HUES64 (cell line): ENCODE measurements around the gene C11orf71.

ENCODE experiments used
- H3K27ac ChIP-seq: 2 replicates; pipeline ENCODE4 v1.7.0; 2013; ENCODE audit warnings: low read depth, low read length, inconsistent platforms
- H3K27me3 ChIP-seq: 2 replicates; pipeline ENCODE4 v1.6.1; 2013; ENCODE audit warnings: mild to moderate bottlenecking, low read length; ENCODE audit not compliant: insufficient read depth
- H3K36me3 ChIP-seq: 2 replicates; pipeline ENCODE4 v1.6.1; 2013; ENCODE audit warnings: mild to moderate bottlenecking, low read length; ENCODE audit not compliant: insufficient read depth
- H3K4me1 ChIP-seq: 2 replicates; pipeline ENCODE4 v1.6.1; 2013; ENCODE audit warnings: mild to moderate bottlenecking, low read length, moderate library complexity; ENCODE audit not compliant: insufficient read depth
- H3K4me3 ChIP-seq: 2 replicates; pipeline ENCODE4 v1.5.1; 2013; ENCODE audit warnings: mild to moderate bottlenecking, low read length, moderate library complexity
- H3K9ac ChIP-seq: 2 replicates; pipeline ENCODE4 v1.6.1; 2013; ENCODE audit warnings: mild to moderate bottlenecking, low read depth, low read length
- H3K9me3 ChIP-seq: 2 replicates; pipeline ENCODE4 v1.6.1; 2013; ENCODE audit warnings: low read depth, low read length; ENCODE audit not compliant: insufficient read depth
- WGBS: fragments of 150-250, 120-280 bp; methylation state at CpG from one replicate; pipeline ENCODE4 v1.1.7; 2013; ENCODE audit warnings: missing lambda C conversion rate; 5-methylcytosine and 5-hydroxymethylcytosine counted together

The C11orf71 gene

GRCh38 chr11:114379394-114380069 lies 20.8 kb downstream of the C11orf71 start:
- H3K27ac ChIP-seq, result no peak overlapping the region
- no peaks in the 10 kb centered on the region for H3K27me3 ChIP-seq
- no peak overlapping the region for H3K4me3 ChIP-seq
- no peaks in the 10 kb centered on the region for H3K9me3 ChIP-seq
- H3K4me1 ChIP-seq, result peaks cover 11% of the 10 kb centered on the region
- 94% methylated on average over 5 of the region's 5 CpGs for WGBS
- H3K9ac ChIP-seq, result no peak overlapping the region
- H3K36me3 ChIP-seq, result no peaks in the 10 kb centered on the region

DNA sequence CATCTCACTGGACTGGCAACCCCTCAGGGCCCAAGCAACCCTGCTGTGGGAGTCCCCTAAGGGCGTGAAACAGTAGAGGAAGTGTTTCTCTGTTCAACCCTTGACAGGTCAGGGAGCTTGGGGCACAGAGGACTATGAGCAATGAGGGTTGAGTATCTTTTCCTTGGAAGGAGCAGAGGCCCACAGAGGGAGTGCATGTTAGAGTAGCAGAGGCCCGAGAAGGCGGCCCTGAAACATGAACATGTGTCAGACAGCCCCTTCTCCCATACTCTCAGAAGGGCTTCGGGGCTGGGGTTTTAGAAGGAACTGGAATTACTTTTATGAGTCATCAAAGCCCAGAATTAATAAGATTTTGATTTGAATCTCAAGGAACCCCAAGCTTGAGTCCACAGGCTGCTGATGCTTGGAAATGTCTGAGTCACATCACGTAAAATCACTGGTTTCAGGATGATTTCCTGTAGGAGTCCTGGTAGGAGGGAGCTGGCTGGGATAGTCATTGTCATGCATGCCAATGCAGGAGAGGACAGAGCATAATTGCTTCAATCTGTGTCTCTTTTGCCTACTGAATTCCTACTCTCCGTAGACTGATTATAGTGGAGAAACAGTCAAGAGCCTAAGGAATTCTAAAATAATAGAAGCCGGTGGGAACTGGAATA lies 22.6 kb downstream of the C11orf71 start:
- H3K27ac ChIP-seq, result no peak overlapping the region
- H3K4me1 ChIP-seq, result peaks cover 11% of the 10 kb centered on the region
- WGBS, result 80% methylated on average over 7 of the region's 7 CpGs
- H3K4me3 ChIP-seq, result no peak overlapping the region
- no peak overlapping the region for H3K9ac ChIP-seq
- H3K9me3 ChIP-seq, result no peaks in the 10 kb centered on the region
- H3K27me3 ChIP-seq, result no peaks in the 10 kb centered on the region
- no peaks in the 10 kb centered on the region for H3K36me3 ChIP-seq

GRCh38 chr11:114375052-114375451 lies 25.3 kb downstream of the C11orf71 start:
- no peak overlapping the region for H3K4me3 ChIP-seq
- H3K9ac ChIP-seq, result no peak overlapping the region
- H3K4me1 ChIP-seq, result peaks cover 11% of the 10 kb centered on the region
- 99% methylated on average over 3 of the region's 3 CpGs for WGBS
- no peak overlapping the region for H3K27ac ChIP-seq
- no peaks in the 10 kb centered on the region for H3K36me3 ChIP-seq
- no peaks in the 10 kb centered on the region for H3K9me3 ChIP-seq
- H3K27me3 ChIP-seq, result no peaks in the 10 kb centered on the region

DNA sequence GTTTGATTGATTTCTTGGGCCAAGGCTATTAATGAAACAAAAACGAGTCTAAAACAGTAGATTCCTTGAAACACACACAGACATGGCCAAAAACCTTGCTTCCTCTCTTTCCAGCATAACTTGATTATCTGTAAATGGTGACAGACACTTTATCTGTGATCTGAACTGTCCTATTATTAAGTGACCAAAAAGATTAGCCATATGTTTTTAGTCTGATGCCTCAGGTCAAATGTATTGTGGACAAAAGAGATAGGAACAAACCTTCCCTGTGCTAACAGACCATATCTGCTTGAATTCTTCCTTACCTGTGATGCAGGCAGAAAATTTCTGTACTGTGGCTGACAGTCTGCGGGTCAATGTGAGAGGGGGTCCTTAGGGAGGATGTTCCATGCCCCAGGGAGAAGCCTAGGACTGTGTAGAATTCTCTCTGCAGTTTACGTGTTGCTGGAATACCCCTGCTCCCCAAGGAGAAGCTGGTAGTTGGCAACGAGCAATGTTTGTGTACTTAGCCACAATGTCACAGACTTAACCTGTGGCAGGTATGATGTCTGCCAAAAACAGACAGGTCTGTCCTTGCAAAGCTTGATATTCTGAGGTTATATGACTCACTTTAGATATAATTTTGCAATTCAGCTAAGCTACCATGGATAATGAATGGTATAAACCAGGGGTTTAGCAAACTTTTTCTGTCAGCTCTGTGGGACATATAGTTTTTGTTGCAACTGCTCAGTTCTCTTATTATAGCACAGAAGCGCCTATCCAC lies 31.2 kb downstream of the C11orf71 start:
- WGBS, result 92% methylated on average over 5 of the region's 5 CpGs

GRCh38 chr11:114367244-114367957 lies 32.9 kb downstream of the C11orf71 start:
- no peak overlapping the region for H3K9ac ChIP-seq
- WGBS, result 90% methylated on average over 9 of the region's 9 CpGs
- H3K36me3 ChIP-seq, result no peaks in the 10 kb centered on the region
- no peak overlapping the region for H3K4me3 ChIP-seq
- H3K27ac ChIP-seq, result no peak overlapping the region
- no peaks in the 10 kb centered on the region for H3K27me3 ChIP-seq
- no peaks in the 10 kb centered on the region for H3K9me3 ChIP-seq
- H3K4me1 ChIP-seq, result no peaks in the 10 kb centered on the region; the same call in 1 of the 2 replicates

More for the DNA sequence above, 31.2 kb downstream of the C11orf71 start:
- Histone ChIP-seq H3K36me3 (no peaks in the 10 kb centered on the region), H3K27ac (no peak overlapping the region), H3K27me3 (no peaks in the 10 kb centered on the region), H3K4me3 (no peak overlapping the region), H3K4me1 (no peaks in the 10 kb centered on the region; the same call in 1 of the 2 replicates), H3K9me3 (no peaks in the 10 kb centered on the region), H3K9ac (no peak overlapping the region)

GRCh38 chr11:114366331-114367243 lies 33.7 kb downstream of the C11orf71 start:
- H3K27me3 ChIP-seq, result no peaks in the 10 kb centered on the region
- no peaks in the 10 kb centered on the region for H3K36me3 ChIP-seq
- no peak overlapping the region for H3K4me3 ChIP-seq
- no peak overlapping the region for H3K27ac ChIP-seq
- 95% methylated on average over 13 of the region's 13 CpGs for WGBS
- H3K9me3 ChIP-seq, result no peaks in the 10 kb centered on the region
- no peak overlapping the region for H3K9ac ChIP-seq
- H3K4me1 ChIP-seq, result no peaks in the 10 kb centered on the region; the same call in 1 of the 2 replicates

DNA sequence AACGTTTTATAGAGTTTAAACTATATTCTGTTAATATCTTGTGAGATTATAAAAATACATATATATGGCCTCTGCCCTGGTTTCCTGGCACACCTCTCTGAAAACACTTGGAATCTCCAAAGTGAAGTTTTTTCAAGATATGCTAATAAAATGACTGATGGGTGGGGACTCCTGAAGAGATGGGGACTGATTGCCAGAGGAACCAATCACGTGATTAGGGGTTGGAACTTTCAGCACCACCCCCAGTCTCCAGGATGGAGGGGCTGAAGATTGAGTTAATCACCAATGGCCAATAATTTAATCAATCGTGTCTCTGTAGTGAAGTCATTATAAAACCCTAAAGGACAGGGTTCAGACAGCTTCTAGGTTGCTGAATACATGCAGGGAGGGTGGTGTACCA lies 37.4 kb downstream of the C11orf71 start:
- WGBS, result 94% methylated on average over 2 of the region's 3 CpGs
- Histone ChIP-seq H3K4me1 (no peaks in the 10 kb centered on the region; the same call in 1 of the 2 replicates), H3K9me3 (no peaks in the 10 kb centered on the region), H3K9ac (no peak overlapping the region), H3K36me3 (no peaks in the 10 kb centered on the region), H3K27me3 (no peaks in the 10 kb centered on the region), H3K4me3 (no peak overlapping the region), H3K27ac (no peak overlapping the region)

DNA sequence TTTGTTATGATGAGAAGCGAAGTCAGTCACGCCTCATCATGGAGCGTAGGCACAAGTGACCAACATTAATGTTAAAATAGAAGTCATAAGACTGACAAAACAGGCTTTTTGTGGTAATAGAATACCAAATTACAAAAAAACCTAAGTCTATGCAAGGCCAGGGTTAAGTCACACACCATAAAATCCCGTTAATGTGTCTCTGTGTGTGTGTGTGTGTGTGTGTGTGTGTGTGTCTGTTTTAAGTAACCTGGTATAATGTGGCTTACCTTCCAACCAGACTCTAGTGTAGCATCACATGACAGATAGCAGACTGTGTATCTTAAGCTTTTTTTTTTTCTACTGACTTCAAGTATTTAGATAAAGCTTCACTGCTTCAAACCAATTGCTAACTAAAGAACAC lies 38.0 kb downstream of the C11orf71 start:
- Histone ChIP-seq H3K9ac (no peak overlapping the region), H3K27ac (no peak overlapping the region), H3K27me3 (no peaks in the 10 kb centered on the region), H3K9me3 (no peaks in the 10 kb centered on the region), H3K4me1 (no peaks in the 10 kb centered on the region; the same call in 1 of the 2 replicates), H3K36me3 (no peaks in the 10 kb centered on the region), H3K4me3 (no peak overlapping the region)
- 97% methylated on average over 4 of the region's 4 CpGs for WGBS

DNA sequence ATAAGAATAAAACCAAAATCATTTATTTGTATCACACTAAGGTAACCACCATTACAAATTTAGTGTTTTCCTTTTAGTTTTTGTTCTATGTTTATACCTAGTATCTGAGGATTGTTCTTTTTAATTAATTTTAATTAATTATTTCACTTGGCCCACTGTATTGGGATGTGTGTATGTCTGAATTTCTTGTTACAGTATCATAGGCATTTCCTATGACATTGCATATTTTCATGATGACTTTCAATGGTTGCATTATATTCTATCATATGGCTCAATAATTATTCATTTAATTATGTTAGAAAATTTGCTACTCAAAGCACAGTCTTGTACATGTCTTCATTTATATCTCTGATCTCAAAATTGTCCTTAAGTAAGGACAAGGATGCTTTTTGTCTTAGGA lies 41.0 kb downstream of the C11orf71 start:
- no peak overlapping the region for H3K4me3 ChIP-seq
- no peaks in the 10 kb centered on the region for H3K27me3 ChIP-seq
- H3K9ac ChIP-seq, result no peak overlapping the region
- H3K9me3 ChIP-seq, result no peaks in the 10 kb centered on the region
- H3K4me1 ChIP-seq, result no peaks in the 10 kb centered on the region
- H3K36me3 ChIP-seq, result no peaks in the 10 kb centered on the region
- no peak overlapping the region for H3K27ac ChIP-seq

DNA sequence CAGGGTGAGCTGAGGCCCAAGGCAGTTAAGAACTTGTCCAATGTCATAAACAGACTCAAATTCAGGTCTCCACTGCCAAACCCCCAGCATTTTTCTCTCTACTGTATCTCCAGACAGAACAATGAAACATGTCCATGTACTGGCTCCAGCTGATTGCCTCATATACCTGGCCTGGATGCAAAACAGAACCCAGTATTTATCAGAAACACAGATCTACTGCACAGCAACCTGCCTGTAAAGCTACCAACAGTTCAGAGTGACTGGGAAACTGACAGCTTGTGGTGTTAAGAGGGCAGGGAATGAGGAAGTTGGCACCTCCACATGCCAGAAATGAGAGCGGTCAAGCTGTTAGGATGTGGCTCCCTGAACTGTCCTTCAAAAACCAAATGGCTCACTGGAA lies 41.6 kb downstream of the C11orf71 start:
- no peak overlapping the region for H3K27ac ChIP-seq
- H3K9me3 ChIP-seq, result no peaks in the 10 kb centered on the region
- no peaks in the 10 kb centered on the region for H3K4me1 ChIP-seq
- H3K27me3 ChIP-seq, result no peaks in the 10 kb centered on the region
- WGBS, result 92% methylated on average over 1 of the region's 1 CpG
- H3K36me3 ChIP-seq, result no peaks in the 10 kb centered on the region
- H3K4me3 ChIP-seq, result no peak overlapping the region
- no peak overlapping the region for H3K9ac ChIP-seq
